GM18873 (cell line): ENCODE results near the gene RNF32.

Experiments
- ATAC-seq: cut with Tn5 transposase; IDR thresholded peaks from one replicate; pipeline ENCODE4 v1.9.1; 2021; ENCODE audit warnings: mild to moderate bottlenecking, moderate library complexity, moderate number of reproducible peaks; ENCODE audit not compliant: unreplicated experiment, low FRiP score

RNF32 gene

DNA sequence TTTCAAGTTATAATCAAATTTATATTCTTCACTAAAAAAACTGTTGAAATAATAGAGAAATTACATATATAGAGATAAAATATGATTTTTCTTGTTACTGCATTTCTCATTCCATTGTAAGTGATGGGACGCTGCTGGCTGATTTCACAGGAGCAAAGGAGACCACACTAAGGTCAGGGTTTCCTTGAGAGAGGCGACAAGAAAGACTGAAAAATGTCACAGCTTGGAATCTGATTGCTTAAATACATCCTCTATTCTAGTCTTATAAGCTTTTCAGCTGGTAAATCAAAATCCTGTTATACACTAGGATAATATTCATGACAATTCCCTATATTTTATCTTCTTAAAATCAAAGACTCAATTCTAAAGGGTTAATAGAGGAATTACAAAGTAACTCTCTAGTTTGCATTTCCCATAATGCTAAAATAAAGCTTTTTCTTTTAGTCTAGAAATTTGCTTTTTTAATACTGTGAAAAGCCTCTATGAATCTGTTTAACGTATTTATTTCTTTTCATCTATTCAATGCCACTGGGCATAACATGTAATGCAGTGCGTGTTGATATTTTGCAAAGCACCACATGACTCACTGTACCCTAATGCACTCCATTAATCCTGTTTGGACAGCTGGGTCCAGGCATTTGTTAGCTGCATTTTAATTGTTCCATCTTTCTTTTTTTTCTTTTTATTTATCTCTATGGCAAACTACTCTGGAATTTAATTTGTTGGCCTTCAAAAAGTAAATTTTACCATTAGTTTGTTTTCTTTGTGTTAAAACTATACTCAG lies 81.7 kb downstream of the RNF32 start:
- no peak for ATAC-seq

DNA sequence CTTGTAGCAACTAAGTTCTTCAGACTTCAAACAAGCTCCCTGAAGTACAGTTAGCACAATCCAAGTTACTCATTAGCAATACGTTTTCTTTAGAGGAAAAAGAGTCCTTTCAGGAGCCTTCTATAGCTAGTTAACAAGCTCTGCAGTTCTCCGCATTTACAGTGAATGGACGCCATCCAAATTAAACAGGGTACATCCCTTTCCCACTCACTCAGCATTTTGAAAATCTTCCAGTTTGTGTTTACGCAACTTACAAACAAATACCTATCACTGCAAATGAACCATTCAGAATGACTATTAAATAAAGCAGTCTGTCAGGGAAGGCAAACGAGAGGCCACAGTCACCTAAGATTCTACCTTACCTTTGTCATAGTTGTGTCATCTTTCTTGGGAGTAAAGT lies 84.5 kb downstream of the RNF32 start:
- ATAC-seq = no peak

DNA sequence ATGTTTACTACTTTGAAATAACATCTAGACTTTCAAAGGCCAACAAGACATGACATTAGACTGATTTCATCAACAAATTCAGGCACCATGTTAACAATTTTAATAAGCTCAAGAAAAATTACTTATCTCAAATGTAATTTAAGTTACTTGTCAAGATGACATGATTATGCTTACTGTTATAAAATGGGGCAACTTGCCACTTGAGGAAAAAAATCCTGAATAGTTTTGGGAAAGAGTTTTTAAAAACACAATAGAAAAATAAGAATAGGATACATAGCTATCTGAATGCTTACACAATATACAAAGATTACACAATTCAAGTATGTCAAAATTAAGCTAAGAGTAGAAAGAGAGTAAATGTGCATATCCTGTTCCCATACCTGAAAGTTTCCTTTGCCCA lies 85.4 kb downstream of the RNF32 start:
- no peak for ATAC-seq
